GM12892 (cell line): ENCODE measurements around the gene GRIP2.

ENCODE experiments used
- POLR2A ChIP-seq: IDR thresholded peaks from 2 replicates; pipeline ENCODE4 v1.6.1; 2011; ENCODE audit warnings: low read depth, low read length, control low read depth
- POLR2AphosphoS5 ChIP-seq: IDR thresholded peaks from 2 replicates; pipeline ENCODE4 v1.6.1; 2011; ENCODE audit warnings: low read depth, low read length, control low read depth

DNA sequence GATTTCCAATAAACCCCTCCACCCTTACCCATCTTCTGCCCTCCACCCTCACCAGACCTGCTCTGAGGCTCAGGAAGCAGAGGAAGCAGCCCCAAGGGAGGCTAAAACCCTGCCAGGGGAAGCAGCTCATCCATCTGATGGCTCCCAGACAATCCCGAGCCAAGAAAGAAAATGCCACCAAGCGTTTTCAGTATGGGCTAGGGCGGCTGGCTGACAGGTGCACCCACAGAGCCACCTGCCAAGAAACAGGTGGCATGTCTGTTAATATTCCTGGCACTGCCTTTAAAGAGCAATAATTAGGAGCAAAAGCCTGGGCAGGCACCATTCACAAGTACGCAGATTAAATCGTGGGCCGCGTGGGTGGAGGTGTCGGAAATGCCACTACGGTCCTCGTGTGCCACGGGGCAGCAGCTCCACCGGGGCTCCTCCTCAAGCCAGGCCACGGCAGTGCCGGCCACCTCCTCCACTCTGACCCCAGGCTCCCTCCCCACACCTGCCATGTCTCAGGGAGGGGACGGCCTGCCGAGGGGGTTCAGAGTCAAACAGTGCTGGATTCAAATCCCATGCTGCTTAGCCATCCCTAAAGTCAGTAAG, 23.9 kb upstream of the GRIP2 start:
- TF ChIP-seq POLR2A (no peak), POLR2AphosphoS5 (no peak)
